GM12878 (cell line): ENCODE results near the gene C17orf50. TPM values are rescaled to one million over a fixed set of nuclear protein-coding genes. Genes with fewer than 3 reads are reported as not detected.

Experiments used
- ATAC-seq: fragments of 200-7000 bp; cut with Tn5 transposase; 3 replicates; pipeline ENCODE4 v1.9.1; 2020; ENCODE audit warnings: mild to moderate bottlenecking, moderate library complexity
- BruUV-seq: library from RNA; stranded (reverse); fragments of 400-500 nt; replicated peaks from 2 replicates; lab custom pipeline; 2021; lab: Mats Ljungman, UMichigan
- CTCF ChIA-PET: fragments of 300-600 bp; sonication (Branson Sonifier 250); formaldehyde crosslinking; extraction: SDS; loops from one replicate; lab custom pipeline; 2021; ENCODE audit warnings: inconsistent platforms; lab: Yijun Ruan, JAX
- POLR2A ChIA-PET: fragments of 350-600 bp; formaldehyde crosslinking; extraction: SDS; loops from one replicate; lab custom pipeline; 2021; ENCODE audit warnings: inconsistent platforms; lab: Charles Lee
- RAD21 ChIA-PET: fragments of 300-600 bp; sonication (Branson Sonifier 250); formaldehyde crosslinking; loops from one replicate; lab custom pipeline; 2023; ENCODE audit warnings: antibody characterized with exemption; ENCODE audit not compliant: unreplicated experiment; lab: Charles Lee
- SMC1A ChIA-PET: fragments of 300-600 bp; sonication (Branson Sonifier 250); formaldehyde crosslinking; loops from one replicate; lab custom pipeline; 2023; ENCODE audit not compliant: unreplicated experiment, uncharacterized antibody; lab: Charles Lee
- DNase-seq: peaks from one replicate; pipeline ENCODE4 v3.0.0-alpha.2; 2011; ENCODE audit warnings: low read depth, low spot score
- FAIRE-seq: peaks from 3 replicates; lab custom pipeline; 2011; peaks lifted over from hg19 to GRCh38; lab: Jason Lieb, UNC
- H2AFZ ChIP-seq: 2 replicates; pipeline ENCODE4 v1.6.0; 2011; ENCODE audit warnings: low read depth, low read length, control low read depth; ENCODE audit not compliant: control insufficient read depth
- H3K27ac ChIP-seq: 2 replicates; pipeline ENCODE4 v1.5.1; 2011; ENCODE audit warnings: control low read depth; ENCODE audit not compliant: control insufficient read depth, insufficient read depth
- H3K27me3 ChIP-seq, 2 experiments: replicated peaks in 1 of 2; 2 replicates each; pipeline versions ENCODE4 v1.6.0 to v1.6.1; 2011; ENCODE audit warnings: low read length in 1 of 2; ENCODE audit not compliant: control insufficient read depth in 2 of 2, insufficient read depth in 2 of 2
- H3K36me3 ChIP-seq, 2 experiments: 2 replicates each; pipeline ENCODE4 v1.5.1; 2011; ENCODE audit warnings: low read length in 1 of 2; ENCODE audit not compliant: control insufficient read depth in 2 of 2, insufficient read depth in 2 of 2
- H3K4me1 ChIP-seq: 2 replicates; pipeline ENCODE4 v1.6.1; 2011; ENCODE audit warnings: mild to moderate bottlenecking, low read length, moderate library complexity, mixed read lengths; ENCODE audit not compliant: control insufficient read depth, insufficient read depth
- H3K4me2 ChIP-seq: 2 replicates; pipeline ENCODE4 v1.6.0; 2011; ENCODE audit warnings: control low read depth; ENCODE audit not compliant: control insufficient read depth, insufficient read depth
- H3K4me3 ChIP-seq: fragments of 200-600 bp; sonication (generic); 2 replicates; pipeline ENCODE4 v1.5.1; 2016
- H3K79me2 ChIP-seq: 2 replicates; pipeline ENCODE4 v1.6.0; 2011; ENCODE audit warnings: low read length; ENCODE audit not compliant: control insufficient read depth, insufficient read depth
- H3K9ac ChIP-seq: 2 replicates; pipeline ENCODE4 v1.8.0; 2011; ENCODE audit warnings: low read length, control low read depth, mixed read lengths; ENCODE audit not compliant: control insufficient read depth, insufficient read depth
- H3K9me3 ChIP-seq: replicated peaks from 3 replicates; pipeline ENCODE4 v1.5.1; 2011; ENCODE audit warnings: mild to moderate bottlenecking, low read length; ENCODE audit not compliant: control insufficient read depth, insufficient read depth
- H4K20me1 ChIP-seq: 2 replicates; pipeline ENCODE4 v1.6.0; 2011; ENCODE audit not compliant: control insufficient read depth, insufficient read depth
- BMI1 ChIP-seq: fragments of 450-650 bp; IDR thresholded peaks from 2 replicates; pipeline ENCODE4 v1.6.1; 2016; ENCODE audit warnings: mild to moderate bottlenecking, moderate library complexity, borderline replicate concordance
- FOXM1 ChIP-seq: IDR thresholded peaks from 2 replicates; pipeline ENCODE4 v1.6.1; 2012; ENCODE audit warnings: low read depth, mild to moderate bottlenecking, inconsistent platforms, low read length, moderate library complexity
- JUND ChIP-seq: IDR thresholded peaks from 2 replicates; pipeline ENCODE4 v1.6.1; 2012; ENCODE audit warnings: low read depth, mild to moderate bottlenecking, low read length, improper control_type of control experiment, moderate library complexity
- RUNX3 ChIP-seq: IDR thresholded peaks from 2 replicates; pipeline ENCODE4 v1.6.1; 2012; ENCODE audit warnings: low read length, inconsistent platforms
- YBX1 ChIP-seq: fragments of 450-650 bp; IDR thresholded peaks from 2 replicates; pipeline ENCODE4 v1.6.1; 2016; ENCODE audit warnings: antibody characterized with exemption
- WGBS: methylation state at CpG from one replicate; pipeline ENCODE4 v1.1.6; 2016; ENCODE audit warnings: low lambda C conversion rate; ENCODE audit not compliant: insufficient replicate concordance, insufficient coverage; ENCODE audit errors: missing lambda C conversion rate; 5-methylcytosine and 5-hydroxymethylcytosine counted together
- in situ Hi-C: fragments of 300-500 bp; cut with MboI; formaldehyde crosslinking; loops from 9 replicates; pipeline ENCODE4 v1.14.3; 2018; ENCODE audit warnings: mixed read lengths
- intact Hi-C: fragments of 100-400 bp; cut with micrococcal nuclease; formaldehyde crosslinking; loops from one replicate; pipeline ENCODE4 v1.14.2; 2022; ENCODE audit not compliant: unreplicated experiment
- polyA plus RNA-seq, 11 experiments: library from polyadenylated mRNA; depleted of rRNA in 4 of 11; unstranded in 6 of 11; stranded (reverse) in 5 of 11; fragments of >200 nt; fragmentation: Nextera tagmentation in 4 of 11; fragmentation: Illumina TruSeq in 1 of 11; extraction: Ambion mirVana in 4 of 11; extraction: Trizol in 1 of 11; gene quantifications; 1 replicate in 1 of 11; 2 replicates in 10 of 11; pipeline versions ENCODE4 v1.2.1 to v1.2.3, GENCODE V29; 2011 to 2016; ENCODE audit warnings: inconsistent platforms in 2 of 11, missing spikeins in 2 of 11, low read depth in 1 of 11
- total RNA-seq, 4 experiments: library from RNA; depleted of rRNA in 3 of 4; stranded (reverse); fragments of >200 nt in 3 of 4; fragmentation: Illumina TruSeq in 1 of 4; extraction: Trizol in 1 of 4; gene quantifications; 2 replicates each; pipeline versions ENCODE4 v1.2.1 to v1.2.3, GENCODE V29; 2013 to 2021
- TF ChIP-seq, protein P1 (sequence below), 3 experiments: IDR thresholded peaks in 2 of 3; conservative IDR thresholded peaks in 1 of 3; 2 replicates each; pipeline ENCODE4 v1.5.1; 2011; ENCODE audit warnings: low read depth in 3 of 3, low read length in 3 of 3, mild to moderate bottlenecking in 3 of 3, control low read depth in 2 of 3, moderate library complexity in 2 of 3, inconsistent platforms in 1 of 3, mixed read lengths in 1 of 3; ENCODE audit not compliant: control insufficient read depth in 2 of 3, insufficient read depth in 1 of 3; ENCODE audit errors: extremely low read depth in 1 of 3
- TF ChIP-seq, protein P2 (sequence below): IDR thresholded peaks from 2 replicates; pipeline ENCODE4 v1.6.1; 2012; ENCODE audit warnings: low read depth, low read length, improper control_type of control experiment

Gene C17orf50
- total and polyA plus RNA-seq, 10 of the 15 experiments (the other 5 are each of a cell fraction or from before 2014, with no cell fraction given) = 0.16 TPM; not detected in 9

- H3K4me3 ChIP-seq = no peak overlapping the region
- FAIRE-seq (no peak), ATAC-seq (no peak)
- H2AFZ ChIP-seq = no peak overlapping the region
- intact Hi-C loops = no loop called here
- POLR2A ChIA-PET = no interaction called here
- H3K79me2 ChIP-seq = no peaks in the 10 kb centered on the region
- WGBS = 42% methylated on average over 20 of the region's 20 CpGs
- TF ChIP-seq RUNX3 (no peak), JUND (no peak), FOXM1 (no peak), BMI1 (no peak), YBX1 (no peak)
- TF ChIP-seq, protein P1, sequence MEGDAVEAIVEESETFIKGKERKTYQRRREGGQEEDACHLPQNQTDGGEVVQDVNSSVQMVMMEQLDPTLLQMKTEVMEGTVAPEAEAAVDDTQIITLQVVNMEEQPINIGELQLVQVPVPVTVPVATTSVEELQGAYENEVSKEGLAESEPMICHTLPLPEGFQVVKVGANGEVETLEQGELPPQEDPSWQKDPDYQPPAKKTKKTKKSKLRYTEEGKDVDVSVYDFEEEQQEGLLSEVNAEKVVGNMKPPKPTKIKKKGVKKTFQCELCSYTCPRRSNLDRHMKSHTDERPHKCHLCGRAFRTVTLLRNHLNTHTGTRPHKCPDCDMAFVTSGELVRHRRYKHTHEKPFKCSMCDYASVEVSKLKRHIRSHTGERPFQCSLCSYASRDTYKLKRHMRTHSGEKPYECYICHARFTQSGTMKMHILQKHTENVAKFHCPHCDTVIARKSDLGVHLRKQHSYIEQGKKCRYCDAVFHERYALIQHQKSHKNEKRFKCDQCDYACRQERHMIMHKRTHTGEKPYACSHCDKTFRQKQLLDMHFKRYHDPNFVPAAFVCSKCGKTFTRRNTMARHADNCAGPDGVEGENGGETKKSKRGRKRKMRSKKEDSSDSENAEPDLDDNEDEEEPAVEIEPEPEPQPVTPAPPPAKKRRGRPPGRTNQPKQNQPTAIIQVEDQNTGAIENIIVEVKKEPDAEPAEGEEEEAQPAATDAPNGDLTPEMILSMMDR (IDR thresholded peaks at IDR 0.05 in 2 of 3, conservative IDR thresholded peaks at IDR 0.05 in 1 of 3; ENCODE audit: control insufficient read depth in 2 of 3, extremely low read depth in 1 of 3, insufficient read depth in 1 of 3, low read depth in 3 of 3, low read length in 3 of 3) = no peak
- TF ChIP-seq, protein P2, sequence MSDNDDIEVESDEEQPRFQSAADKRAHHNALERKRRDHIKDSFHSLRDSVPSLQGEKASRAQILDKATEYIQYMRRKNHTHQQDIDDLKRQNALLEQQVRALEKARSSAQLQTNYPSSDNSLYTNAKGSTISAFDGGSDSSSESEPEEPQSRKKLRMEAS = no peak
- TF ChIP-seq, all 136 proteins: peak for 0
- H3K4me2 ChIP-seq = no peak overlapping the region
- SMC1A ChIA-PET = no interaction called here
- H3K27me3 ChIP-seq = peaks cover 5 to 6% of the 10 kb centered on the region in 2 experiments
- no peaks in the 10 kb centered on the region for H3K9me3 ChIP-seq
- H3K36me3 ChIP-seq = no peaks in the 10 kb centered on the region
- H3K4me1 ChIP-seq = no peaks in the 10 kb centered on the region
- no peak overlapping the region for H3K27ac ChIP-seq
- H4K20me1 ChIP-seq = no peaks in the 10 kb centered on the region
- CTCF ChIA-PET = no interaction called here
- in situ Hi-C loops = no loop called here
- H3K9ac ChIP-seq = no peak overlapping the region
- RAD21 ChIA-PET = no interaction called here
- DNase-seq = no peak
- no TSS peak for BruUV-seq
Measured at GRCh38 chr17:35773129-35773528, 12.4 kb downstream of the C17orf50 start.
